ENCODE data around the gene HBM. TPM values are rescaled to one million over a fixed set of nuclear protein-coding genes. Genes with fewer than 3 reads are reported as not detected.
A peak's percentile ranks its signal among the peaks of the same experiment; 100 is the strongest.

Gene HBM
- total RNA-seq, 1 experiment from 2014 or later = not detected

DNA sequence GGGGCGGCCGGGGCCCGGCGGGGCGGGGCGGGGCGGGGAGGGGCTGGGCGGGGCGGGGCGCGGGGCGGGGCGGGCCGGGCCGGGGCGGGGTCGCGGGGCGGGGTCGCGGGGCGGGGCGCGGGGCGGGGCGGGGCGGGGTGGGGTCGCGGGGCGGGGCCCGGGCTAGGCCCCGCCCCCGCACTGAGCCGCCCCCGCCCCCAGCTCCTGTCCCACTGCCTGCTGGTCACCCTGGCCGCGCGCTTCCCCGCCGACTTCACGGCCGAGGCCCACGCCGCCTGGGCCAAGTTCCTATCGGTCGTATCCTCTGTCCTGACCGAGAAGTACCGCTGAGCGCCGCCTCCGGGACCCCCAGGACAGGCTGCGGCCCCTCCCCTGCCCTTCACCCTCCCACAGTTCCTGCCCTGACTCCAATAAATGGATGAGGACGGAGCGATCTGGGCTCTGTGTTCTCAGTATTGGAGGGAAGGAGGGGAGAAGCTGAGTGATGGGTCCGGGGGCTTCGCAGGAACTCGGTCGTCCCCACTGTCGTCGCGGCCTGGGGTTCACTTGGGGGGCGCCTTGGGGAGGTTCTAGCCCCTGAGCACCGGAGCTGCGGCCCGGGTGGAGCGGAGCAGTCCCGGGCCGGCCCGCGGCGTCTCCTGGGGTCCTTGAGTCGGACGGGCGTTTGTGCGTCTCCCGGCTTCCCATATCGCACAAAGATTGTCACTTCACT lies 795 bp upstream of the HBM start:
- H3K36me3 Mint-ChIP-seq (ENCODE audit: insufficient read depth in 1 of 3, low read depth in 3 of 3) = no peaks in the 10 kb centered on the region
- TF ChIP-seq, protein P1, sequence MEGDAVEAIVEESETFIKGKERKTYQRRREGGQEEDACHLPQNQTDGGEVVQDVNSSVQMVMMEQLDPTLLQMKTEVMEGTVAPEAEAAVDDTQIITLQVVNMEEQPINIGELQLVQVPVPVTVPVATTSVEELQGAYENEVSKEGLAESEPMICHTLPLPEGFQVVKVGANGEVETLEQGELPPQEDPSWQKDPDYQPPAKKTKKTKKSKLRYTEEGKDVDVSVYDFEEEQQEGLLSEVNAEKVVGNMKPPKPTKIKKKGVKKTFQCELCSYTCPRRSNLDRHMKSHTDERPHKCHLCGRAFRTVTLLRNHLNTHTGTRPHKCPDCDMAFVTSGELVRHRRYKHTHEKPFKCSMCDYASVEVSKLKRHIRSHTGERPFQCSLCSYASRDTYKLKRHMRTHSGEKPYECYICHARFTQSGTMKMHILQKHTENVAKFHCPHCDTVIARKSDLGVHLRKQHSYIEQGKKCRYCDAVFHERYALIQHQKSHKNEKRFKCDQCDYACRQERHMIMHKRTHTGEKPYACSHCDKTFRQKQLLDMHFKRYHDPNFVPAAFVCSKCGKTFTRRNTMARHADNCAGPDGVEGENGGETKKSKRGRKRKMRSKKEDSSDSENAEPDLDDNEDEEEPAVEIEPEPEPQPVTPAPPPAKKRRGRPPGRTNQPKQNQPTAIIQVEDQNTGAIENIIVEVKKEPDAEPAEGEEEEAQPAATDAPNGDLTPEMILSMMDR (conservative IDR thresholded peaks at IDR 0.05) = no peak
- H3K27me3 Mint-ChIP-seq (ENCODE audit: low read depth) = peaks cover 73% of the 10 kb centered on the region
- no CpG with 5 or more reads among the region's 77 CpGs for WGBS (ENCODE audit: extremely low coverage, insufficient read length, low lambda C conversion rate)
- Histone ChIP-seq H3K4ac (ENCODE audit: low read depth, low read length) (no peak overlapping the region), H3K4me2 (ENCODE audit: insufficient read depth, insufficient read length, low read length) (peak overlapping the region; percentile 33), H3K79me1 (ENCODE audit: insufficient read depth, low read depth, low read length, poor library complexity, severe bottlenecking) (no peaks in the 10 kb centered on the region), H2BK120ac (ENCODE audit: low read depth, low read length, poor library complexity, severe bottlenecking) (no peak overlapping the region), H4K5ac (ENCODE audit: insufficient read length, low read depth, low read length) (no peak overlapping the region), H2BK15ac (ENCODE audit: low read depth, low read length) (no peak overlapping the region), H3K14ac (ENCODE audit: insufficient read depth, low read length) (no peak overlapping the region), H4K91ac (ENCODE audit: insufficient read length, low read depth, low read length) (no peak overlapping the region), H3K9me3 (ENCODE audit: control insufficient read depth, low read depth, low read length) (no peaks in the 10 kb centered on the region), H4K20me1 (ENCODE audit: control insufficient read depth, insufficient read depth, insufficient read length) (no peaks in the 10 kb centered on the region), H3K23ac (ENCODE audit: insufficient read length, low read depth, low read length) (no peak overlapping the region), H3K9ac (ENCODE audit: extremely low read depth, insufficient read length, low read length) (no peak overlapping the region), H4K8ac (replicated peaks; ENCODE audit: insufficient read length, low read depth, low read length) (no peak overlapping the region), H3T11ph (ENCODE audit: low read length) (no peak overlapping the region), H2AFZ (ENCODE audit: low read length) (no peak overlapping the region), H3K4me1 (ENCODE audit: insufficient read depth, low read length) (no peaks in the 10 kb centered on the region; the same call in 1 of the 2 replicates), H2BK20ac (ENCODE audit: low read depth, low read length, poor library complexity, severe bottlenecking) (no peak overlapping the region), H2BK5ac (ENCODE audit: insufficient read length, low read length) (no peak overlapping the region), H3K27ac (ENCODE audit: insufficient read length, low read depth, low read length) (no peak overlapping the region), H3K79me2 (ENCODE audit: insufficient read depth, low read length) (no peaks in the 10 kb centered on the region), H2BK12ac (ENCODE audit: insufficient read length, low read depth, low read length) (no peak overlapping the region), H3K56ac (ENCODE audit: insufficient read length, low read depth, low read length) (no peak overlapping the region), H3K23me2 (ENCODE audit: insufficient read length, low read depth, low read length, poor library complexity, severe bottlenecking) (peaks cover 8% of the 10 kb centered on the region), H2AK5ac (ENCODE audit: insufficient read length, low read length) (no peak overlapping the region), H3K18ac (ENCODE audit: insufficient read length, low read depth, low read length) (no peak overlapping the region), H3K27me3 (ENCODE audit: insufficient read depth, low read length) (peaks cover 33% of the 10 kb centered on the region)
- H3K27ac Mint-ChIP-seq = no peak overlapping the region
- no peaks in the 10 kb centered on the region for H3K9me3 Mint-ChIP-seq
- H3K4me1 Mint-ChIP-seq = peaks cover 21 to 25% of the 10 kb centered on the region in 2 experiments
- peak; percentile 57 for DNase-seq
- H3K4me3 Mint-ChIP-seq = peak overlapping the region; percentile 47 to 76
